HEK293 (cell line): ENCODE data around the gene INCA1.
A peak's percentile ranks its signal among the peaks of the same experiment; 100 is the strongest.

Experiments used
- CTCF ChIA-PET: fragments of 350-600 bp; formaldehyde crosslinking; extraction: SDS; loops from one replicate; lab custom pipeline; 2021; ENCODE audit warnings: antibody characterized with exemption; lab: Yijun Ruan, JAX
- POLR2A ChIA-PET: fragments of 300-600 bp; formaldehyde crosslinking; extraction: SDS; loops from one replicate; lab custom pipeline; 2020; ENCODE audit warnings: antibody characterized with exemption, inconsistent platforms; lab: Yijun Ruan, JAX
- H3K27ac ChIP-seq: fragments of 200-500 bp; sonication (Bioruptor generic); 2 replicates; pipeline ENCODE4 v1.5.1; 2014; ENCODE audit warnings: low read depth, low read length, control low read depth, inconsistent platforms; ENCODE audit errors: extremely low read depth
- H3K36me3 ChIP-seq, 2 experiments: fragments of 200-500 bp in 1 of 2; sonication (Bioruptor generic) in 1 of 2; 1 replicate in 1 of 2; 2 replicates in 1 of 2; pipeline ENCODE4 v1.5.1; 2014 to 2017; ENCODE audit warnings: inconsistent platforms in 2 of 2, low read length in 2 of 2; ENCODE audit not compliant: control insufficient read depth in 2 of 2, insufficient read depth in 1 of 2
- H3K4me1 ChIP-seq: fragments of 200-500 bp; sonication (Bioruptor generic); 2 replicates; pipeline ENCODE4 v1.5.1; 2014; ENCODE audit warnings: mild to moderate bottlenecking, low read length, inconsistent platforms; ENCODE audit not compliant: control insufficient read depth, insufficient read depth
- H3K4me3 ChIP-seq: 2 replicates; pipeline ENCODE4 v1.5.1; 2011; ENCODE audit warnings: low read depth, mild to moderate bottlenecking, control low read depth, low read length, moderate library complexity
- H3K9me3 ChIP-seq: fragments of 200-500 bp; sonication (Bioruptor generic); 2 replicates; pipeline ENCODE4 v1.5.1; 2014; ENCODE audit warnings: low read depth, low read length, inconsistent platforms; ENCODE audit not compliant: control insufficient read depth, insufficient read depth
- GFI1B ChIP-seq: fragments of 450-650 bp; formaldehyde crosslinking; IDR thresholded peaks from 2 replicates; pipeline ENCODE4 v1.5.1; 2016; ENCODE audit warnings: missing biosample characterization, missing genetic modification characterization
- GLI2 ChIP-seq: fragments of 450-650 bp; formaldehyde crosslinking; IDR thresholded peaks from 2 replicates; pipeline ENCODE4; 2017; ENCODE audit warnings: missing biosample characterization, missing genetic modification characterization, low read depth, borderline replicate concordance
- GLIS2 ChIP-seq: fragments of 450-650 bp; formaldehyde crosslinking; IDR thresholded peaks from 2 replicates; pipeline ENCODE4 v1.5.1; 2016; ENCODE audit warnings: missing biosample characterization, missing genetic modification characterization
- REST ChIP-seq: fragments of 450-650 bp; formaldehyde crosslinking; IDR thresholded peaks from 2 replicates; pipeline ENCODE4 v1.5.1; 2016; ENCODE audit warnings: missing biosample characterization, missing genetic modification characterization
- SALL2 ChIP-seq: fragments of 450-650 bp; formaldehyde crosslinking; IDR thresholded peaks from 2 replicates; pipeline ENCODE4 v1.5.0; 2017; ENCODE audit warnings: missing biosample characterization, mild to moderate bottlenecking, missing genetic modification characterization, borderline replicate concordance
- ZBTB48 ChIP-seq: fragments of 450-650 bp; formaldehyde crosslinking; IDR thresholded peaks from 2 replicates; pipeline ENCODE4 v1.5.1; 2016; ENCODE audit warnings: missing biosample characterization, missing genetic modification characterization
- ZIC2 ChIP-seq: fragments of 450-650 bp; formaldehyde crosslinking; IDR thresholded peaks from 2 replicates; pipeline ENCODE4 v1.5.1; 2016; ENCODE audit warnings: missing biosample characterization, missing genetic modification characterization
- ZNF16 ChIP-seq: fragments of 450-650 bp; formaldehyde crosslinking; IDR thresholded peaks from 2 replicates; pipeline ENCODE4 v1.5.1; 2016; ENCODE audit warnings: low read depth, missing biosample characterization, missing genetic modification characterization
- ZNF175 ChIP-seq: fragments of 450-650 bp; formaldehyde crosslinking; IDR thresholded peaks from 2 replicates; pipeline ENCODE4 v1.5.1; 2016; ENCODE audit warnings: missing biosample characterization, missing genetic modification characterization
- ZNF274 ChIP-seq, 2 experiments: fragments of 200-500 bp in 1 of 2; fragments of 450-650 bp in 1 of 2; sonication (Bioruptor generic) in 1 of 2; formaldehyde crosslinking in 1 of 2; IDR thresholded peaks; 2 replicates each; pipeline versions ENCODE4 v1.5.1 to v1.6.1; 2014 to 2016; ENCODE audit warnings: borderline replicate concordance in 1 of 2, inconsistent platforms in 1 of 2, low read length in 1 of 2, missing biosample characterization in 1 of 2, missing genetic modification characterization in 1 of 2
- ZNF280D ChIP-seq: fragments of 450-650 bp; formaldehyde crosslinking; IDR thresholded peaks from 2 replicates; pipeline ENCODE4 v1.5.1; 2016; ENCODE audit warnings: missing biosample characterization, missing genetic modification characterization
- ZNF488 ChIP-seq: fragments of 450-650 bp; formaldehyde crosslinking; IDR thresholded peaks from 2 replicates; pipeline ENCODE4 v1.5.1; 2016; ENCODE audit warnings: missing biosample characterization, missing genetic modification characterization
- ZNF596 ChIP-seq: fragments of 450-650 bp; IDR thresholded peaks from 2 replicates; pipeline ENCODE4 v1.5.0; 2018; ENCODE audit warnings: missing biosample characterization, mild to moderate bottlenecking, missing genetic modification characterization, moderate library complexity
- ZNF629 ChIP-seq: fragments of 450-650 bp; formaldehyde crosslinking; IDR thresholded peaks from 2 replicates; pipeline ENCODE4 v1.5.1; 2017; ENCODE audit warnings: missing biosample characterization, missing genetic modification characterization
- ZNF704 ChIP-seq: fragments of 450-650 bp; formaldehyde crosslinking; IDR thresholded peaks from 2 replicates; pipeline ENCODE4 v1.5.1; 2016; ENCODE audit warnings: missing biosample characterization, missing genetic modification characterization
- TF ChIP-seq, protein P1 (sequence below): fragments of 450-650 bp; formaldehyde crosslinking; IDR thresholded peaks from 2 replicates; pipeline ENCODE4 v1.5.1; 2016; ENCODE audit warnings: missing biosample characterization, missing genetic modification characterization
- TF ChIP-seq, protein P2 (sequence below): fragments of 450-650 bp; formaldehyde crosslinking; IDR thresholded peaks from 2 replicates; pipeline ENCODE4 v1.5.1; 2016; ENCODE audit warnings: missing biosample characterization, missing genetic modification characterization

Gene INCA1

GRCh38 chr17:5032865-5033264 lies 35.5 kb upstream of the INCA1 start:
- ChIA-PET CTCF (interaction anchor here (1.2 to 1.5 kb wide), 3 partner anchors 10 to 29 kb away, joined by 3 read pairs; no protein-coding TSS in a partner anchor), POLR2A (no interaction called here)
- no peak overlapping the region for H3K27ac ChIP-seq
- no peaks in the 10 kb centered on the region for H3K9me3 ChIP-seq
- H3K4me1 ChIP-seq: 0 out of 2 replicates have a peak, but pooled peaks cover 2% of the 10 kb centered on the region
- no peaks in the 10 kb centered on the region for H3K36me3 ChIP-seq
- TF ChIP-seq ZIC2 (tag by site-specific recombination): 0 out of 2 replicates have a peak, but pooled peaks have one; percentile 7
- TF ChIP-seq ZNF175 (tag by site-specific recombination): no peak
- TF ChIP-seq GLIS2 (tag by site-specific recombination): 0 out of 2 replicates have a peak, but pooled peaks have one; percentile 17
- TF ChIP-seq ZNF596: no peak
- no peak overlapping the region for H3K4me3 ChIP-seq

GRCh38 chr17:5031365-5032082 lies 34.2 kb upstream of the INCA1 start:
- no peaks in the 10 kb centered on the region for H3K9me3 ChIP-seq
- ChIA-PET CTCF (interaction anchor here (0.6 to 3.8 kb wide), 18 partner anchors 9 to 122 kb away, joined by 3 to 42 read pairs (median 4); partner anchors contain the start of genes INCA1, KIF1C and SPAG7), POLR2A (no interaction called here)
- 0 out of 2 replicates have a peak, but pooled peaks cover 2% of the 10 kb centered on the region for H3K4me1 ChIP-seq
- peak overlapping the region; percentile 16 for H3K4me3 ChIP-seq
- H3K36me3 ChIP-seq: no peaks in the 10 kb centered on the region
- H3K27ac ChIP-seq: no peak overlapping the region
- no peak for TF ChIP-seq ZNF704 (tag by site-specific recombination)
- no peak for TF ChIP-seq SALL2
- TF ChIP-seq GLI2 (tag by site-specific recombination): no peak
- TF ChIP-seq ZBTB48 (tag by site-specific recombination): peak; percentile 49; the same call in 1 of the 2 replicates
- TF ChIP-seq REST: no peak
- TF ChIP-seq ZNF16: no peak
- 0 out of 2 replicates have a peak, but pooled peaks have one; percentile 7 for TF ChIP-seq GFI1B
- peak; percentile 66; the same call in 1 of the 2 replicates for TF ChIP-seq ZNF280D (tag by site-specific recombination)
- no peak for TF ChIP-seq ZNF488
- TF ChIP-seq, protein P1, sequence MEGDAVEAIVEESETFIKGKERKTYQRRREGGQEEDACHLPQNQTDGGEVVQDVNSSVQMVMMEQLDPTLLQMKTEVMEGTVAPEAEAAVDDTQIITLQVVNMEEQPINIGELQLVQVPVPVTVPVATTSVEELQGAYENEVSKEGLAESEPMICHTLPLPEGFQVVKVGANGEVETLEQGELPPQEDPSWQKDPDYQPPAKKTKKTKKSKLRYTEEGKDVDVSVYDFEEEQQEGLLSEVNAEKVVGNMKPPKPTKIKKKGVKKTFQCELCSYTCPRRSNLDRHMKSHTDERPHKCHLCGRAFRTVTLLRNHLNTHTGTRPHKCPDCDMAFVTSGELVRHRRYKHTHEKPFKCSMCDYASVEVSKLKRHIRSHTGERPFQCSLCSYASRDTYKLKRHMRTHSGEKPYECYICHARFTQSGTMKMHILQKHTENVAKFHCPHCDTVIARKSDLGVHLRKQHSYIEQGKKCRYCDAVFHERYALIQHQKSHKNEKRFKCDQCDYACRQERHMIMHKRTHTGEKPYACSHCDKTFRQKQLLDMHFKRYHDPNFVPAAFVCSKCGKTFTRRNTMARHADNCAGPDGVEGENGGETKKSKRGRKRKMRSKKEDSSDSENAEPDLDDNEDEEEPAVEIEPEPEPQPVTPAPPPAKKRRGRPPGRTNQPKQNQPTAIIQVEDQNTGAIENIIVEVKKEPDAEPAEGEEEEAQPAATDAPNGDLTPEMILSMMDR: peak; percentile 73
- no peak for TF ChIP-seq ZNF629 (tag by site-specific recombination)
- TF ChIP-seq ZNF274 (IDR thresholded peaks at IDR 0.05; ENCODE audit: low read length): no peak
- no peak for TF ChIP-seq ZNF274 (tag by site-specific recombination; IDR thresholded peaks at IDR 0.05; ENCODE audit: borderline replicate concordance)
- TF ChIP-seq, protein P2, sequence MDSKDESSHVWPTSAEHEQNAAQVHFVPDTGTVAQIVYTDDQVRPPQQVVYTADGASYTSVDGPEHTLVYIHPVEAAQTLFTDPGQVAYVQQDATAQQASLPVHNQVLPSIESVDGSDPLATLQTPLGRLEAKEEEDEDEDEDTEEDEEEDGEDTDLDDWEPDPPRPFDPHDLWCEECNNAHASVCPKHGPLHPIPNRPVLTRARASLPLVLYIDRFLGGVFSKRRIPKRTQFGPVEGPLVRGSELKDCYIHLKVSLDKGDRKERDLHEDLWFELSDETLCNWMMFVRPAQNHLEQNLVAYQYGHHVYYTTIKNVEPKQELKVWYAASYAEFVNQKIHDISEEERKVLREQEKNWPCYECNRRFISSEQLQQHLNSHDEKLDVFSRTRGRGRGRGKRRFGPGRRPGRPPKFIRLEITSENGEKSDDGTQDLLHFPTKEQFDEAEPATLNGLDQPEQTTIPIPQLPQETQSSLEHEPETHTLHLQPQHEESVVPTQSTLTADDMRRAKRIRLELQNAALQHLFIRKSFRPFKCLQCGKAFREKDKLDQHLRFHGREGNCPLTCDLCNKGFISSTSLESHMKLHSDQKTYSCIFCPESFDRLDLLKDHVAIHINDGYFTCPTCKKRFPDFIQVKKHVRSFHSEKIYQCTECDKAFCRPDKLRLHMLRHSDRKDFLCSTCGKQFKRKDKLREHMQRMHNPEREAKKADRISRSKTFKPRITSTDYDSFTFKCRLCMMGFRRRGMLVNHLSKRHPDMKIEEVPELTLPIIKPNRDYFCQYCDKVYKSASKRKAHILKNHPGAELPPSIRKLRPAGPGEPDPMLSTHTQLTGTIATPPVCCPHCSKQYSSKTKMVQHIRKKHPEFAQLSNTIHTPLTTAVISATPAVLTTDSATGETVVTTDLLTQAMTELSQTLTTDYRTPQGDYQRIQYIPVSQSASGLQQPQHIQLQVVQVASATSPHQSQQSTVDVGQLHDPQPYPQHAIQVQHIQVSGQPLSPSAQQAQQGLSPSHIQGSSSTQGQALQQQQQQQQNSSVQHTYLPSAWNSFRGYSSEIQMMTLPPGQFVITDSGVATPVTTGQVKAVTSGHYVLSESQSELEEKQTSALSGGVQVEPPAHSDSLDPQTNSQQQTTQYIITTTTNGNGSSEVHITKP (tag by site-specific recombination): peak; percentile 45; the same call in 1 of the 2 replicates
